B cell (primary cell): ENCODE results near the gene PDE4B. TPM values are rescaled to one million over a fixed set of nuclear protein-coding genes. Genes with fewer than 3 reads are reported as not detected.

Experiments
- ATAC-seq: fragments of 200-7000 bp; cut with Tn5 transposase; one replicate; pipeline ENCODE4 v1.10.0; 2021; ENCODE audit warnings: low read depth, mild to moderate bottlenecking, moderate number of reproducible peaks, moderate library complexity
- CTCF ChIA-PET: fragments of 350-600 bp; sonication (Branson Sonifier 250); formaldehyde crosslinking; loops from one replicate; lab custom pipeline; 2021; ENCODE audit warnings: antibody characterized with exemption, inconsistent platforms; lab: Charles Lee
- POLR2A ChIA-PET: fragments of 350-600 bp; sonication (Branson Sonifier 250); formaldehyde crosslinking; loops from one replicate; lab custom pipeline; 2021; ENCODE audit warnings: antibody characterized with exemption; lab: Charles Lee
- DNase-seq: peaks from one replicate; pipeline ENCODE4 v3.0.0; 2013
- H2AFZ ChIP-seq: 2 replicates; pipeline ENCODE4 v1.6.1; 2012; ENCODE audit warnings: mild to moderate bottlenecking, low read depth, low read length; ENCODE audit not compliant: insufficient read depth, poor library complexity, severe bottlenecking
- H3K27ac ChIP-seq, 2 donors: 1 replicate in 1 of 2; 2 replicates in 1 of 2; pipeline ENCODE4 v1.5.1; 2012 to 2013; ENCODE audit warnings: low read length in 2 of 2, mild to moderate bottlenecking in 2 of 2, moderate library complexity in 1 of 2
- H3K27me3 ChIP-seq, 4 experiments: fragments of 200-600 bp in 1 of 4; sonication (generic) in 1 of 4; replicated peaks in 1 of 4; 1 replicate in 2 of 4; 2 replicates in 2 of 4; pipeline versions ENCODE4 v1.6.1 to v1.7.0; 2013 to 2016; ENCODE audit warnings: low read length in 3 of 4, mild to moderate bottlenecking in 2 of 4, mixed read lengths in 1 of 4, moderate library complexity in 1 of 4; ENCODE audit not compliant: insufficient read depth in 4 of 4, control insufficient read depth in 3 of 4; ENCODE audit errors: control extremely low read depth in 1 of 4
- H3K36me3 ChIP-seq, 2 experiments: replicated peaks in 1 of 2; 1 replicate in 1 of 2; 2 replicates in 1 of 2; pipeline versions ENCODE4 v1.6.1 to v1.7.1; 2013; ENCODE audit warnings: low read length in 1 of 2; ENCODE audit not compliant: insufficient read depth in 2 of 2, control insufficient read depth in 1 of 2; ENCODE audit errors: control extremely low read depth in 1 of 2, extremely low read depth in 1 of 2
- H3K4me1 ChIP-seq, 2 donors: fragments of 200-600 bp in 1 of 2; sonication (generic) in 1 of 2; 1 replicate in 1 of 2; 2 replicates in 1 of 2; pipeline versions ENCODE4 v1.5.1 to v1.6.1; 2013 to 2017; ENCODE audit warnings: low read length in 2 of 2; ENCODE audit not compliant: control insufficient read depth in 2 of 2, insufficient read depth in 2 of 2
- H3K4me2 ChIP-seq: replicated peaks from 2 replicates; pipeline ENCODE3; 2012; ENCODE audit warnings: mild to moderate bottlenecking, low read depth, low read length; ENCODE audit not compliant: poor library complexity, severe bottlenecking
- H3K4me3 ChIP-seq, 5 experiments: fragments of 200-600 bp in 1 of 5; sonication (generic) in 1 of 5; 1 replicate in 3 of 5; 2 replicates in 2 of 5; pipeline versions ENCODE4 v1.5.1 to v1.7.0; 2011 to 2016; ENCODE audit warnings: low read length in 4 of 5, mild to moderate bottlenecking in 4 of 5, low read depth in 2 of 5, control low read depth in 1 of 5, moderate library complexity in 1 of 5; ENCODE audit not compliant: insufficient read depth in 1 of 5; ENCODE audit errors: control extremely low read depth in 1 of 5, extremely low read depth in 1 of 5
- H3K79me2 ChIP-seq: fragments of 200-600 bp; sonication (generic); one replicate; pipeline ENCODE4 v1.6.0; 2016; ENCODE audit warnings: low read length; ENCODE audit not compliant: control insufficient read depth, insufficient read depth
- H3K9ac ChIP-seq: fragments of 200-600 bp; sonication (generic); 2 replicates; pipeline ENCODE4 v1.6.1; 2017; ENCODE audit warnings: mild to moderate bottlenecking, low read length, moderate library complexity
- H3K9me3 ChIP-seq, 3 donors: one replicate each; pipeline versions ENCODE4 v1.6.1 to v1.7.1; 2013; ENCODE audit warnings: low read length in 2 of 3; ENCODE audit not compliant: control insufficient read depth in 2 of 3, insufficient read depth in 1 of 3; ENCODE audit errors: control extremely low read depth in 1 of 3
- H4K20me1 ChIP-seq: 2 replicates; pipeline ENCODE4 v1.6.0; 2012; ENCODE audit warnings: mild to moderate bottlenecking, low read length; ENCODE audit not compliant: insufficient read depth, control insufficient read depth, poor library complexity, severe bottlenecking
- H3K27ac Mint-ChIP-seq: one replicate; pipeline ENCODE4 v1.8.0; 2021; ENCODE audit warnings: mixed read lengths
- H3K27me3 Mint-ChIP-seq: one replicate; pipeline ENCODE4 v1.8.0; 2021; ENCODE audit warnings: mixed read lengths
- H3K4me1 Mint-ChIP-seq: one replicate; pipeline ENCODE4 v1.8.0; 2021; ENCODE audit warnings: mixed read lengths
- H3K4me3 Mint-ChIP-seq: one replicate; pipeline ENCODE4 v1.8.0; 2021; ENCODE audit warnings: mixed read lengths
- H3K9me3 Mint-ChIP-seq: one replicate; pipeline ENCODE4 v1.8.0; 2022; ENCODE audit warnings: mixed read lengths; ENCODE audit not compliant: insufficient read depth
- CTCF ChIP-seq: fragments of 200-600 bp; IDR thresholded peaks from one replicate; pipeline ENCODE4 v1.8.0; 2022; ENCODE audit warnings: antibody characterized with exemption, mild to moderate bottlenecking
- EZH2 ChIP-seq: IDR thresholded peaks from 2 replicates; pipeline ENCODE4 v1.6.1; 2012; ENCODE audit warnings: borderline replicate concordance, low read depth, mild to moderate bottlenecking, moderate library complexity, low read length; ENCODE audit not compliant: insufficient read depth, poor library complexity, severe bottlenecking
- WGBS: methylation state at CpG from one replicate; pipeline ENCODE4 v1.1.5; 2013; ENCODE audit warnings: missing lambda C conversion rate; ENCODE audit not compliant: insufficient coverage; 5-methylcytosine and 5-hydroxymethylcytosine counted together
- intact Hi-C: fragments of 100-400 bp; cut with micrococcal nuclease; formaldehyde crosslinking; loops from one replicate; pipeline ENCODE4 v1.10.0; 2022
- polyA plus RNA-seq: library from polyadenylated mRNA; depleted of rRNA; stranded (reverse); fragments of >200 nt; gene quantifications from 2 replicates; pipeline ENCODE4 v1.2.3, GENCODE V29; 2012
- total RNA-seq, 2 donors: library from RNA; stranded (reverse); fragments of 120-200 nt in 1 of 2; gene quantifications; 1 replicate in 1 of 2; 2 replicates in 1 of 2; pipeline versions ENCODE4 v1.2.3 to v1.2.4, GENCODE V29; 2013 to 2022

The PDE4B gene
- total and polyA plus RNA-seq, 2 donors (not counting 1 experiment from before 2014, with no cell fraction given) = 63.7 to 242 TPM

DNA sequence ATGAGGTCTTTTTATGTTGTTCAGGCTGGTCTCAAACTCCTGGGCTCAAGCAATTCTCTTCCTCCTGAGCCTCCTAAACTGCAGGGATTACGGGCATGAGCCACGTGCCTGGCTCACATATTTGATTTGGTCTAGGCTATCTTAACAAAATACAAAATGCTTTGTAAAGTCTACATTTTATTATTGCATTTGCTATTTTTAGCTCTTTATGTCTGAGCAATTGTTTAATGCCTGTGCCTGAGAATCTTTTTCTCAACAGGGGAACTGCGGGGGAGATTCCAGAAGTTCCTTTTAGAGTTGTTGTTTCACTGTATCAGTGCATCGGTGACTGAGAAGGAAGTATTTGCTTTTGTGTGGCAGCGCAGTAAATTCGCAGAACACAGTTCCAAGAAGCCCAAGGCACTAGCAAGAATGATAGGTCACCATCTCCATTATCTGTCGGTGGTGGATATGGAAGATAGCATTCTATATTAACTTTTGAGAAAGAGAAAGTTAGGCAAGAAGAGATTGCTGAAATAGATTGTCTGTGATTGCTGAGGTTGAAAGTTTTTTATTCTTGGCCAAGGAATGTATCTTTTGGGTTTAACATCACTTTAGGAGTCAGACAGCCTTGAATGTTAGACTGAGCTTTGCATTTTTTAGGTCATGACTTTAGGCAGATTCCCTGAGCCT lies 167.3 kb downstream of the PDE4B start:
- TF ChIP-seq CTCF (no peak), EZH2 (no peak)
- Histone ChIP-seq H4K20me1 (no peaks in the 10 kb centered on the region), H3K79me2 (no peaks in the 10 kb centered on the region), H3K9ac (no peak overlapping the region), H3K9me3 (no peaks in the 10 kb centered on the region), H3K4me2 (no peak overlapping the region), H3K27me3 (peaks cover 0 to 1% (median 0%) of the 10 kb centered on the region in 4 experiments), H3K36me3 (no peaks in the 10 kb centered on the region), H3K27ac (no peak overlapping the region), H3K4me1 (no peaks in the 10 kb centered on the region), H2AFZ (peak overlapping the region; percentile 3), H3K4me3 (no peak overlapping the region)
- POLR2A ChIA-PET = no interaction called here
- 63% methylated on average over 4 of the region's 7 CpGs for WGBS
- Mint-ChIP-seq H3K27ac (no peak overlapping the region), H3K9me3 (no peaks in the 10 kb centered on the region), H3K27me3 (peaks cover 12% of the 10 kb centered on the region), H3K4me1 (no peaks in the 10 kb centered on the region), H3K4me3 (no peak overlapping the region)
- intact Hi-C loops = loop anchor here (1.0 to 10.0 kb wide), 6 partner anchors 282 to 766 kb away; no protein-coding TSS in a partner anchor
- ATAC-seq (no peak), DNase-seq (no peak)
- CTCF ChIA-PET = interaction anchor here (0.7 to 9.4 kb wide), 23 partner anchors 7 to 773 kb away, joined by 3 to 172 read pairs (median 4); no protein-coding TSS in a partner anchor

DNA sequence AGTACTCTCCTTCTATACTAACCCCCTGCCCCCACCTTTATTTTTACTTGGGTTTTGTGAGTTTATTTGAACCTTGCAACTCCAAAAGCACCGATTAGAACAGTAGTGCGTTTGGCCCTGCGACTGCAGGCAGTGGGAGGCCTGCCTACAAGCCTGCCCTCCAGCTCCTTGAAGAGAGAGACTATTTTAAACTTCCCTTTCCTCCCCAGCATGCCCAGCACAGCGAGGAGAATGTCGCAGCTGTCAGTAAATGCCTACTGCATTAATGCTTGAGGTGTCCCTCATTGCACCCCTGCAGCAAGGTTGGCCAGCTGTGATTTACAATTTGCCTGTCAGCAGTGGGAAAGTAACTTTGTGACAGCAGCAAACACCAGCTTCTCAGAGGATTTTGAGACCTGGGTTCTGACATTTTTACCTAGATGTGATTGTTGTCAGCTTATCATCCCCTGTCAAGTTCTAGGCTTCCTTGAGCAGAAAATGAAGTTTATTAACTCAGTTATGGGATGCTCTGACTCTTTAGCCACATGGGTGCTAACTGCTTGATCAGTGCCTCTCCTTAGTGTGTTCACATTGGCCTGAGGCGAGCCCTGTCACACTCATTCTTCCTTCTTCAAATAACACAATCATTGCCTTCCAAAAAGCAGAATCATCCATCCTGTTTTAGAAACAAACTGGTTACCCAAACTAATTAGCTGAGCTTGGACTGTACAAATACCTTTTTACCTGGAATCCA lies 170.6 kb downstream of the PDE4B start:
- CTCF ChIA-PET = interaction anchor here (1.0 to 9.4 kb wide), 6 partner anchors 13 to 763 kb away, joined by 3 to 172 read pairs (median 4); no protein-coding TSS in a partner anchor
- Mint-ChIP-seq H3K27me3 (peaks cover 17% of the 10 kb centered on the region), H3K4me1 (no peaks in the 10 kb centered on the region), H3K27ac (no peak overlapping the region), H3K4me3 (no peak overlapping the region), H3K9me3 (peaks cover 4% of the 10 kb centered on the region)
- no peaks in the 10 kb centered on the region for H4K20me1 ChIP-seq
- POLR2A ChIA-PET = no interaction called here
- no peak overlapping the region for H3K27ac ChIP-seq
- H3K4me1 ChIP-seq = no peaks in the 10 kb centered on the region
- no peaks in the 10 kb centered on the region for H3K36me3 ChIP-seq
- H3K4me2 ChIP-seq = no peak overlapping the region
- no peak overlapping the region for H3K4me3 ChIP-seq
- H3K79me2 ChIP-seq = no peaks in the 10 kb centered on the region
- WGBS = 49% methylated on average over 6 of the region's 6 CpGs
- intact Hi-C loops = no loop called here
- no peak overlapping the region for H2AFZ ChIP-seq
- ATAC-seq = no peak
- no peak overlapping the region for H3K9ac ChIP-seq
- DNase-seq = no peak
- TF ChIP-seq CTCF (no peak), EZH2 (no peak)
- H3K9me3 ChIP-seq = no peaks in the 10 kb centered on the region
- peaks cover 0 to 3% (median 0%) of the 10 kb centered on the region in 4 experiments for H3K27me3 ChIP-seq
